ENCODE results near the gene BAIAP2.

DNA sequence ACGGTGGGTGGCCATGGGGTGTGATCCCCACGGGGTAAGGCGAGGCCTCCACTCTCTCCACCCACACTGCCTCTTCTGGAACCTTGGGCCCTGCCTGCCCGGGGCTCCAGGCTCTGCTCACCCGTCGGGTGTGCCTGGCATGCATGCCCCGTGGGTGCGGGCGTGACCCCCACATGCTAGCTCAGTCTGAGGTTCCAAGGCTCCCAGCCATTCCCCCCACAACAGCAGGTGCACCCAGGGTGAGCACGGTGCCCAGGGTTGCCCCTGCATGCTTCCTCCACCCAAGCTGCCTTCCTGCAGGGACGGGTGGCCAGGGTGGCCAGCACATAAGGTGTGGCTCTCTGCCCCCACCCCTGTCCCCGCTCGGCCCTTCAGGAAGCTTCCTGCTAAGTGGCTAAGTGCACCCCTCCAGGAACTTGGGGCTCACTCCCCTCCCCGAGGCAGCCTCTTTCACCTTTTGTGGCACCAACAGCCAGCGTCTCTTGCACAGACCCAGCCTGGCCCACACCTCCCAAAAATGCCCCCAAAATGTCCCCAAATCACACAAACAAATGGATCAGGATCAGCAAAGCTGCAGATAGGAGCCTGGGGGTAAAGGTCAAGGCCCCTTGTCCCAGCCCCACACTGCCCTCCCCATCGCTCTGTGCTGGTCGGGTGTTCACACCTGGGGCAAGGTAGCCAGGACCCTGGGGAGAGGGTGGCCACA is 108.9 kb downstream of the BAIAP2 start:
- TF ChIP-seq ZNF274 (IDR thresholded peaks at IDR 0.05; ENCODE audit: low read depth, low read length) (no peak), YY1 (IDR thresholded peaks at IDR 0.05; ENCODE audit: insufficient read depth, insufficient read length) (no peak), SUZ12 (IDR thresholded peaks at IDR 0.05; ENCODE audit: extremely low read depth, insufficient read depth, insufficient read length) (no peak)
